Measurements from ENCODE around the gene BBS5.
"Not testable (repeated sequence)": the region's sequence is repeated elsewhere in the genome, so short reads cannot be mapped to it uniquely, and the experiment has no call there.

Gene BBS5

DNA sequence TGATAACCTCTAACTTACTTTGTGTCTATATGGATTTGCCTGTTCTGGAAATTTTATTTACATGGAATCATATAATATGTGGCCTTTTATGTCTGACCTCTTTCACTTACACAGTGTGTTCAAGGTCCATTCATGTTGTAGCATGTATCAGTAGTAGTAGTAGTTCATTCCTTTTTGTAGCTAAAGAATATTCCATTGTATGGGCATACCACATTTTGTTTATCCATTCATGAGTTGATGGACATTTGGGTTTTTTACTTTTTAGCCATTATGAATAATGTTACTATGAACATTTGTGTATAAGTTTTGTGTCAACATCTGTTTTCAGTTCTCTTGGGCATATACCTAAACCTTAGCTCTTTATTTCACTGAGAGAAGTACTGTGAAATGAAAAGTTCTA, 11.5 kb downstream of the BBS5 start:
- no peak for DNase-seq

DNA sequence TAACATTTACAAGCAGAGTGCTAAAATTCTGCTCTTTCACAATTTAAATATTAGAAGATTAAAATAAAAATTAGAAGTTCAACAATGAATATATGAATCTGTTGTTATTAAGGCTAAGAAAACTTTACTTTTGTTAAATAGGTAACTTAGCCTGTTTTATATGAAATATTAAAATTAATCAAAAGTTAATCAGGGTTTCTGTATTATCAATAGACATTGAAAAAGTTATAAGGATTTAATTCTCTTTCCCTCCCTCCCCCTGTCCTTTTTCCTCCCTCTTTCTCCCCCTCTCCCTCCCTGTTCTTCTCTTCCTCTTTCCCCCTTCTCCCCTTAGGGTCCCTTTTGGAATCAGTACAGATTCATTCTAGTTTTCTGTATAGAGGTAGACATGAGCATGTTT, 12.1 kb downstream of the BBS5 start:
- DNase-seq = no peak

DNA sequence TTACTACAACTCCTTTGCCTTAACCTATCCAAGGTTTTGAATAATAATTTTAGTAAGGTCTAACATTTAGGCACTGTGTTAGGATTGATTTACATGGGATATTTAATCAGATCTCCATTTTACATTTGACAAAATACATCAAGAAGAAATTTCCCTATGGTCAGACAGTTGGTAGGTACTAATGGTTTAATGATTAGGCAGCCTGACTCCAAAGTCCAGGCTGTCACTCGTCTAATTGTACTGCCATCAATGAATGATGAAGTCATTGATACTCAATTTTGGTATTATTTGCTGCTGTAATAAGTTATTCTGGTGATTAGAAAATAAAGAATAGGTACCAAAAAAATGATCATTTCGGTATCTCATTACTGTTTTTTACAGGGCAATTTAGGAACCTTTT, 14.1 kb downstream of the BBS5 start:
- no peak for DNase-seq

DNA sequence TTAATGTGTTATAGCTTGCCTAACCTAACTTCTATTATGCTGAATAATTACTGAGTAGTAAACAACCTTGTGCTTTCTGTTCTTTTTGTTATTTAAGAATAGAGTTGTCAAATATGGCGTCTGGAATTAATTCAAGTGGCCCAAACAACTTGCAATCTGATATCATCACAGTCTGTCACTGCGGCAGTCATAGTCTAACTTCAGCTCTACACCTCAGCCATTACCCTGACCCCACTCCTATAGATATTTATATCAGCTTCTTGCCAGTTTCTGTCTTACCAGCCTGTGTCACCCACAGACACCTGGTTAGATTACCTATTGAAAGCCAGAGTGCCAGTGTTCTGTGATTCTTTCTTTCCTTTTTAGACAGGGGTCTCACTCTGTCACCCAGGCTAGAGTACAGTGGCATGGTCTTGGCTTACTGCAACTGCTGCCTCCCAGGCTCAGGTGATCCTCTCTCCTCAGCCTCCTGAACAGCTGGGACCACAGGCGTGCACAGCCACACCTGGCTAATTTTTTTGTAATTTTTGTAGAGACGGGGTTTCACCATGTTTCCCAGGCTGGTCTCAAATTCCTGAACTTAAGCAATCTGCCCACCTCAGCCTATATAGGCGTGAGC, 16.1 kb downstream of the BBS5 start:
- DNase-seq = no peak

DNA sequence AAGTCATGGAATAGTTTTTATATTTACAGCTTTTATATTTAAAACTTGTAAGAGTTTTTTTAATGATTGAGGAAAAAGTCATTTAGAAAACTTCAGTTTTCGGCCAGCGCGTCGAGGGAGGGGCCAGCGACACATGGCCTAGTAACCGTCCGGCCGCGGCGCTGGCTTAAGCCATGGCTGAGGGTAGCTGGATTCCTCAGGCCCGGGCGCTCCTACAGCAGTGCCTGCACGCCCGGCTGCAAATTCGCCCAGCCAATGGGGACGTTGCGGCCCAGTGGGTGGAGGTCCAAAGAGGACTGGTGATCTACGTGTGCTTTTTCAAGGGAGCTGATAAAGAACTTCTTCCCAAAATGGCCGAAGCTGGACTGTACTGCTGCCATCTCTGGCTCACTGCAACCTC, 25.4 kb downstream of the BBS5 start:
- no peak for DNase-seq

DNA sequence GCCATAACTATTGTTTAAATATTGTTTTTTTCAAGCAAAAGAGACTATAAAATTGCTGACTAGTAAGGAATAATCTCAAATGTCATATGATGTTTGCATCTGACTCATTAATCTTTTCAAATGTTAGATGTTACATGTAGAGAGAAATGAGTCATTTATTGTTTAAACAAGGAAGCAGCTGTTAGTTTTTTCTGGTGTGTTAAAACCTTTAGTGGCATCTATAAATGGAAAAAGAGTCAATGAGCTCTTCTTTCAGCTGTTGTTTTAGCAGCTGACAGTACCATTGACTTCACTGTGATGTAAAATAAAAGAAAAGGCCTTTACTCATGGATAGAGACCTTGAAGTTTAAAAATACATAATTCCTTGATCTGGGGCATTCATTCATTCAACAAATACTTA, 28.4 kb downstream of the BBS5 start:
- no peak for DNase-seq

DNA sequence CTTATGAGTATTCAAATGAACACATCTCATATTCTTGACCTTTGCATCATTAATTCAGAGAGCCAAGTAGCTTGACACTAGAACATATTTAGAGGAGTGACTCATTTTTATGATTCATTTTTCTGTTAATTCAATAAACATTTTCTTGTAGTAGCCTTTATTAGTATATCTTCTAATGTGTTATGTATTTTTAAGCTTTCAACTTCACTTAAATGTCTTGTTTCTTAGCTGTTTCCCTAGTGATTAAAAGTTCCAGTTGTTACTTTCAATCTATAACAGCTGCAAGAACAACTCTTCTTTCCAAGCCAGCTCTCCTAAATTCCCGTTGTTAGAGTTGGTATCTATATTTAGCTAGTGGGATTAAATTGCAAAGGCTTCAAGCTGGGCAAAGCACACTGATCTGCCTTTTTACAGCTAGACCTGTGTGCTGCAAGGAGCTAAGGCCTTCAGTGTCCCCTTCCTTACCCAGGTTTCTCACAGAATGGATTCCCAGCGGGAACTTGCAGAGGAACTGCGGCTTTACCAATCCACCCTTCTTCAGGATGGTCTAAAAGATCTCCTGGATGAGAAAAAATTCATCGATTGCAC, 30.1 kb downstream of the BBS5 start, which contains the start of gene KLHL41:
Gene KLHL41, plus strand, starts transcription at position 405 of the 588 bp plus-strand sequence. Its CDS starts 77 bp downstream, at position 482.
- DNase-seq = no peak

DNA sequence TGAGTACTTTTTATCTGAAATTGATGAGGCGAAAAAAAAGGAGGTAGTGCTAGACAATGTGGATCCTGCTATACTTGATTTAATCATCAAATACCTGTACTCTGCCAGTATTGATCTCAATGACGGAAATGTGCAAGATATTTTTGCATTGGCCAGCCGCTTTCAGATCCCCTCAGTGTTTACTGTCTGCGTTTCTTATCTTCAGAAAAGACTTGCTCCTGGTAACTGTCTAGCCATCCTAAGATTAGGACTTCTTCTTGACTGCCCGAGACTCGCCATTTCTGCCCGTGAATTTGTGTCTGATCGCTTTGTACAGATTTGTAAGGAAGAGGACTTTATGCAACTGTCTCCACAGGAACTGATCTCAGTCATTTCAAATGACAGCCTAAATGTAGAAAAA, 30.7 kb downstream of the BBS5 start:
- no peak for DNase-seq

DNA sequence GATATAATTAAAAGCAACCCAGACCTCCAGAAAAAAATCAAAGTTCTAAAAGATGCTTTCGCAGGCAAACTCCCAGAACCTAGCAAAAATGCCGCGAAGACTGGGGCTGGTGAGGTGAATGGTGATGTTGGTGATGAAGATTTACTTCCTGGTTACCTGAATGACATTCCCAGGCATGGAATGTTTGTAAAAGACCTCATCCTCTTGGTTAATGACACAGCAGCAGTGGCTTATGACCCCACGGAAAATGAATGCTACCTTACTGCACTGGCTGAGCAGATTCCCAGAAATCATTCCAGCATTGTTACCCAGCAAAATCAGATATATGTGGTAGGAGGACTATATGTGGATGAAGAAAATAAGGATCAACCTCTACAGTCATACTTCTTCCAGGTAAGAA, 31.2 kb downstream of the BBS5 start:
- no peak for DNase-seq

DNA sequence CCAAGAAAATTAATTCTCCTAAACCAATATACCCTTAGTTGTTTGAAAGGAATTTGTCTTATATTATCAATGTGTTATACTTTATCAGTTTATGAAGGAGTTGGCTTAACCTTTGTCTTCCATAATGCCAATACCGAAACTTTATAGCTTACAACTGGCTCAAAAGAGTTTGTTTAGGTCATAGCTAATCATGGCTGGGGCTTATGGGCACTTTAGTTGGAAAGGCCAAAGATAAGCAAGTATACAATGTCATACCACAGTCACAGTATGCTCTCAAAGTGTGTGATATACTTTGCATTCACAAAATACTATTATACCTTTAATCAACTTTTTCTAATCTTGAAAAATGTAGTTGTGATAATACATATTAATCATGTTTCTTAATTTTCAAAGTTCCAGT, 32.5 kb downstream of the BBS5 start:
- DNase-seq = no peak

DNA sequence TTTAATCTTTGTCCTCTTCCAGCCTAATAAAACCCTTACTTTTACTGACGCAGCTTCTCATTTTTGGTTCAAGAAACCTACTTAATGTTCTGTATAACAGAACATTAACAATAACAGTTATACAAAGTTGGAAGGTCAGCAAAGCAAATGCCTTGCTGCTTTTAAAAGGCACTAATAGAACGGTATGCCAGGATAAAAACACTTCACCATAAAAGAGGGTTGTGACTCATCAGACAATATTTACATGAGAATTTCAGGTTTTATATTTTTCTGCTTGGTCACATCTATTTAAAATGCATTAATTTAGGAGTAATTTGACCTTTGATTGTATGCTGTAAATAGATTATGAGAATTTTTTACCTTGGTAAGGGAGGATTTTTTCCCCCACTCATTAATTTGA, 33.2 kb downstream of the BBS5 start:
- DNase-seq = peak; percentile 20

DNA sequence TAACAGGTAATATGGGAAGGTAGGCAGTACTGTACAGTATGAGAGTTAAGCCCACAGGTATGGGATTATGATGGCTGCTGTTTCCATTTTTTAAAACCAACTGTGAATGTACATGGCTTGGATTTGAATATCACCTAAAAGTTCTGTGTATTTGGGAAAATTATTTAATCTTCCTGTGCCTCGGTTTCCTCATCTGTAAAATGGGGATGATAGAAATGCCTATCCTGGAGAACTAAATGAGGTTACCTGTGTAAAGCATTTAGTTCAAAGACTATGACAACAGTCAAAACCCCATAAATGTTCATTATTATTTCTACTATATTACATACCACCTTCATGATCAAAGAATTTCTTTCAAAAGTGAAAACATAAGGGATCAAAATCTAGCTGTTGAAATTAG, 33.8 kb downstream of the BBS5 start:
- no peak for DNase-seq

DNA sequence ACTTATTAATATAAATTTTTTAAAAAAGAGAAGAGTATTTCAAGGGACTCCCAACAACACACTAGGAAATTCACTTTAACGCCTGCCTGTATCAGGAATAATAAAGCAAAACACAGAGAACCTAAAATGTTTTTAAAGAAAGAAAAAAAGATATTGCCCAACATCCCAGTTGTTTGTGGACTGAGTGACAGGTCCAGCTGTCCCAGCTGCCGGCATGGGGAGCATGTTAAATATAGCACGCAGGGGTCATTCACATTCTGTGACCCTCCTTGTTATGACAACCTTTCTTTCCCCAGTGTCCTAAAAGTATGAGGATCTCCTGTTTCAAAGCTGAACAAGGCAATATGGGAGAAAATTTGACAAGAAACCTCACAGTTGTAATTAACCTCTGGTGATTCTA, 34.6 kb downstream of the BBS5 start:
- DNase-seq = no peak

DNA sequence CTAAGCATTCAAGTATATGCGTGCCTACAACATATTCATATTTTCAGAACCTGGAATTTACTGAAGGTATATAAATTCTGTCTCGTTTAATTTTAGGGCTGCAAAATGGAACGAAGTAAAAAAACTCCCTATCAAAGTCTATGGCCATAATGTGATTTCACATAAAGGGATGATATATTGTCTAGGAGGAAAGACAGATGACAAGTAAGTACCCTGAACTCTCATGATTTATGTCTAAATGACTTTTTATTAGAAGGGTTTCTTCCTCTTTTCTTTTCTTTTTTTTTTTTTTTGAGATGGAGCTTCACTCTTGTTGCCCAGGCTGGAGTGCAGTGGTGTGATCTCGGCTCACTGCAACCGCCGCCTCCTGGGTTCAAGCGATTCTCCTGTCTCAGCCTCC, 35.5 kb downstream of the BBS5 start:
- not testable (repeated sequence) for DNase-seq

DNA sequence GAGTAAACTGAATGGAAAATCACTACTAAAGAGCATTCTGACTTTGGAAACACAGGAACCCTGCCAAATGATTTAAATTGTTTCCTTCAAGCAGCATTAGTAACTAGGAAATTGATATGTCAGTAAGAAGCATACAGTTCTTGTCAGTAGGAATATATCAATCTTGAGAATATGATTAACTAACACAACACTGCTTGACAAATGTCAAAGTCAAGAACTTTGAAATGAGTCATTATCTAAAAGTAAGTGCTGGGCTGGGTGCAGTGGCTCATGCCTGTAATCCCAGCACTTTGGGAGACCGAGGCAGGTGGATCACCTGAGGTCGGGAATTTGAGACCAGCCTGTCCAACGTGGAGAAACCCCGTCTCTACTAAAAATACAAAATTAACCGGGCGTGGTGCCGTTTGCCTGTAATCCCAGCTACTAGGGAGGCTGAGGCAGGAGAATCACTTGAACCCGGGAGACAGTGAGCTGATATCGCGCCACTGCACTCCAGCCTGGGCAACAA, 37.2 kb downstream of the BBS5 start:
- not testable (repeated sequence) for DNase-seq

DNA sequence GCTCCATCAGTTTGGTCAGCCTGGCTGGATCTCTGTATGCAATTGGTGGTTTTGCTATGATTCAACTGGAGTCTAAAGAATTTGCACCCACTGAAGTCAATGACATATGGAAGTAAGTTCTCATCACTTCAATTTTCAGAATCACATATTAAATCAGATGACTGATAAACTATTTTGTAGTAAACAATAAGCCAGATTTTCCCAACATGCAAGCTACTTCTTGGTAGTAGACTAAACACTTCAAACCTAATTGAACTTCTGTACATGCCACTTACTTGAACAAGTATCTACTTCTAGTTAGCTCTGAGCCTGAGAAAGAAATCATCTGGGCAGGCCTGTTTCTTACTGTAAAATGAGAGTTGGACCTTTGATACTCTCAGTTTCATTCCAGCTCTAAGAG, 41.6 kb downstream of the BBS5 start:
- DNase-seq = no peak

DNA sequence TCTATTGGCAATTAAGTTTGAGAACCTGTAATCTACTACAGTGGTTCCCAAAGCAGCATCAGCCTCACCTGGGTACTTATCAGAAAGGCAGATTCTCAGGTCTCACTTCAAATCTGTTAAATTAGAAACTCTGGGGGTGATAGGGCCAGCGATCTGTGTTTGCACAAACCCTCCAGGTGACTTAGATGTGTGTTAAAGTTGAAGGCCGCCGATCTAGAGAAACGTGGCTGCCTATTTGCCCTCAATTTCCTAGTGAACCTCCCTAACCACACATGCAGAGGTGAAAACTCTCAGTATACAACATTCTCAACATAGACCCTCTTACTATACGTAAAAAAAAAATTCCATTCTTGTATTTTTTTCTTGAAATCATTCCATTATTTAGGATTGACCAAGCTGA, 44.4 kb downstream of the BBS5 start:
- DNase-seq = no peak

DNA sequence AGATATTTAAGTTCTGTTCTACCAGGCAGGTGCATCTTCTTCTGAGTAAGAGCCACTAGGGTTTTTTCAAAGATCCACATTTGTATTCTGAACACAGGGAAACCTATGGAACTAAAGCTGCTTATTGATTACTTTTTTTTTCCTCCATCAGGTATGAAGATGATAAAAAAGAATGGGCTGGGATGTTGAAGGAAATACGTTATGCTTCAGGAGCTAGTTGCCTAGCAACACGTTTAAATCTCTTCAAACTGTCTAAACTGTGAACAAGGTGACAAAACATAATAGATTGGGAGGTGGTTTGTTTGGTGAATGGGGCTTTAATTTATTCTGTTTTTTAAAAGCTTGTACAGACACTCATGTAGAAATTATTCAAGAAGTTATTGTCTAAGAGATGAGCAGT, 46.1 kb downstream of the BBS5 start:
- DNase-seq = peak; percentile 21

DNA sequence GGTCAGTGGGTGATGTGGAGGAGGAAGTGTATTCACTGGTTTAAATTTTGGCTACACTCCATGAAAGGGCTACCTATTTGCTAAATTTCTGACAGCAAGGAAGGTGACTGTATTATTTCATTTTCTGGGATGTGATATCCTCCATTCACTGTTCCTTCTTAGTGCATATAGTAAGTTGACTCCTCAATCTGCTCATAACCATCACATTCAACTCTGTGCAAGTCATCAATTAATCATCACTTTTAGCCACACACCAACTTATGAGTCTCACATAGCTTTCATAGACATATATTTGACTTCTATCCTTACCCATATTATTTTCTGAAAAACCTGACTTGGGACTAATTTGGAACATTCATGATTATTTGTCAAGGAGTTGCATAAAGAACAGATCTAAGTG, 47.2 kb downstream of the BBS5 start:
- no peak for DNase-seq

DNA sequence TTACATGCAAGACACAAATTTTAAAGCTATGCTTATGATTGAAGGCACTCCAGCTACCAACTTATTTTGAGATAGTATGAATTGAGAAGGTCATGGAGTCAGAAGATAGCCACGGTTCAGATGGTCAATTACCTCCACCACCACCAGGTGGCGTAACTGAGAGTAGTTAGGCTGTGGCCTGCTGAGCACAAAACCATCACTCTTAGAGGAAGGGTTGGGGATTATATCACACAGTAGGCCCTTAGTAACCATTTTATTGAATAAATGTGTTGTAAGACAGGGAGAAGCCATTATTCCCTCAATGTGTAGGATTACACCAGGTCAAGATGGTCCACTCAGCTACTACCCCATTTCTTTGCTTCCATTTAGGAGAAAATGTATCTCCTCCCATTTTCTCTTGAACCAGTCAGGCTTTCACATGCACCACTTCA, 49.0 kb downstream of the BBS5 start:
- DNase-seq = no peak

DNA sequence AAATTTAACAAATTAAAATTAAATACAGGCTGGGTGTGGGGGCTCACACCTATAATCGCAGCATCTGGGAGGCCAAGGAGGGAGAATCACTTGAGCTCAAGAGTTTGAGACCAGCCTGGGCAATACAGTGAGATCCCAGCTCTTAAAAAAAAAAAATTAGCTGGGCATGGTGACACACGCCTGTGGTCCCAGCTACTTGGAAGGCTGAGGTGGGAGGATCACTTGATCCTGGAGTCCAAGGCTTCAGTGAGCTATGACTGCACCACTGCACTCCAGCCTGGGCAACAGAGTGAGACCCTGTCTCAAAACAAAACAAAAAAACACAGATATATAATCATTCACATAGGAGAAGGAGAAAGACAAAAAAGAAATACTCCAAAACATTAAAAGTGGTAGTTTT, 60.2 kb downstream of the BBS5 start:
- not testable (repeated sequence) for DNase-seq

DNA sequence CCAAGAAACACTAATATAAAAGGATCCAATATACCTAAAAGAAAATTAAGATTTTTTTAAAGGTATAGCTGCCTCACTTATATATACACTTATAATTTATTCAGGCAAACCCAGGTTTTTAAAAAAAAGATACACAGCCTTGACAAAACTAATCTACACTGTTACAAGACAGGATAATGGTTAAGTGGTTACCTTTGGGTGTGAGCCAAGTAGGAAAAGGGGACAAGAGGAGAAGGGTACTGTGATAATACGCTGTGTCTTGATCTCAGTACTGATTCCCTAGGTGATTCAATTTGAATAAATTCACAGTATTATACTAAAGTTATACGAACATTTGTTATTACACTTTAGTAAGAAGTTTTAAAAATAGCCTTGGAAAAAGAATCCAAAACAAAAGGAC, 60.9 kb downstream of the BBS5 start:
- DNase-seq = no peak

DNA sequence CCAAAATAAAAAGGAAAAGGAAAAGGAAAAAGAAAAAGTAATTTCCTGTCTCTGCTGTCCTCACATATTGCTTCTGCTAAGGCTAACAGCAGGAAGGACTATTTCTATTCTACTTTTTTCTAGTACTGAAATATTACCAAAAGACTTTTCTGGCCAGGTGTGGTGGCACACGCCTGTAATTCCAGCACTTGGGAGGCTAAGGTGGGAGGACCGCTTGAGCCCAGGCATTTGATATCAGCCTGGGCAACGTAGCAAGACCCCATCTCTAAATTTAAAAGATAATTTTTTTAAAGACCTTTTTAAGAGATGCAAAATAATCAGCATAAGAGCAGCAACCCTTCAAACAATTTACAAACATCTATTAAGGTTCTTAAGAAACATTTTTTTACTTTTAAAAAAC, 63.1 kb downstream of the BBS5 start:
- DNase-seq = no peak

DNA sequence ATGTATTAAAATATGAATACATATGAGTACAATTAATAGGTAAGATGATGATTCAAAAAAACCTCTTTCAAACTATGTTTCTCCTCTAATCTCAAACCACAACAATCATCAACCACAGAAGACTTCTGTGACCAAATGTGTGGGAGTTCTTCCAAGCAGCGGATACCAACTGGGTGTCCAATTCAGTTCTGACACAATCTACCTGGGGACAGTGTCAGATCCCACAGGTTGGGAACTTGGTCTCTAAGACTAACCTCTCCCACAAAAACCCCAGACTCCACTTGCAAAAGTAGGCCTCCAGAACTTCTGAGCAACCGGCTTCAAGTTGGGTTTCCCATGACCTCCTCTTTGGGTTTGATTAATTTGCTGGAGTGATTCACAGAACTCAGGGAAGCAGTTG, 67.5 kb downstream of the BBS5 start:
- no peak for DNase-seq
